Activated T-cell treated with anti-CD3 and anti-CD28 coated beads, Interleukin-2, amount 50 U/mL, for 72 hours (primary cell): Measurements from ENCODE around the gene IL34. TPM values are rescaled to one million over a fixed set of nuclear protein-coding genes. Genes with fewer than 3 reads are reported as not detected.
"Not testable (repeated sequence)": the region's sequence is repeated elsewhere in the genome, so short reads cannot be mapped to it uniquely, and the experiment has no call there.

Experiments
- ATAC-seq, 2 donors: fragments of 150-1000 bp; cut with Tn5 transposase; replicated peaks in 1 of 2; 2 replicates each; pipeline ENCODE4 v1.10.0; 2021; ENCODE audit warnings: moderate library complexity in 2 of 2, mild to moderate bottlenecking in 1 of 2
- DNase-seq, 2 donors: peaks; one replicate each; pipeline ENCODE4 v3.0.0; 2021 to 2022; ENCODE audit warnings: mixed read lengths in 1 of 2
- H3K27ac Mint-ChIP-seq: one replicate; pipeline ENCODE4 v1.8.0; 2022; ENCODE audit warnings: mild to moderate bottlenecking, moderate library complexity, mixed read lengths
- H3K27me3 Mint-ChIP-seq: one replicate; pipeline ENCODE4 v1.8.0; 2022; ENCODE audit warnings: low read depth, mixed read lengths
- H3K36me3 Mint-ChIP-seq, 2 donors: one replicate each; pipeline ENCODE4 v1.8.0; 2022; ENCODE audit warnings: mixed read lengths in 2 of 2, mild to moderate bottlenecking in 1 of 2; ENCODE audit not compliant: insufficient read depth in 2 of 2
- H3K4me1 Mint-ChIP-seq: one replicate; pipeline ENCODE4 v1.8.0; 2022; ENCODE audit warnings: low read depth, mixed read lengths
- H3K4me3 Mint-ChIP-seq, 2 donors: one replicate each; pipeline ENCODE4 v1.8.0; 2022; ENCODE audit warnings: mild to moderate bottlenecking in 2 of 2, mixed read lengths in 2 of 2, moderate library complexity in 2 of 2
- H3K9me3 Mint-ChIP-seq, 2 donors: one replicate each; pipeline ENCODE4 v1.8.0; 2022; ENCODE audit warnings: mixed read lengths in 2 of 2
- total RNA-seq, 2 donors: library from RNA; stranded (reverse); gene quantifications; one replicate each; pipeline ENCODE4 v1.2.3, GENCODE V29; 2022

The IL34 gene
- total RNA-seq, 2 donors from 2014 or later: 0.35 to 0.36 TPM

DNA sequence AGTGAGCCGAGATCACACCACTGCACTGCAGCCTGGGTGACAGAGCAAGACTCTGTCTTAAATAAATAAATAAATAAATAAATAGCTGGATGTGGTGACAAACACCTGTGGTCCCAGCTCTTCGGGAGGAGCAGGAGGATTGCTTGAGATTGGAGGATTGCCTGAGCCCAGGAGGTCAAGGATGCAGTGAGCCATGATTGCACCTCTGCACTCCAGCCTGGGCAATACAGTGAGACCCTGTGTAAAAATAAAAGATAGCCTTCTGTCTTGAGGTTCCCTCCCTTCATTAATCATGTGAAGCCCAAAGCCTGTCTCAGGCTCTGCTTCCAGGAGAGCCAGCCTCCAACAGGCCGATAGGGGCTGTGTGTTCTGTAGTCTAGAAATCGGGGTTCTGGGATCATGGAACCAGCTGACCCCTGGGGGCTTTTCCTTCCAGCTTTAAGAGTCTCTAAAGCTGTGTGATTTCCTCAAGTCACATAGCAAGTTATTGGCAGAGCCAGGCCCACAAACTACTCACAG is 34.5 kb upstream of the IL34 start:
- Mint-ChIP-seq H3K27ac (no peak overlapping the region), H3K4me3 (no peak overlapping the region), H3K9me3 (no peaks in the 10 kb centered on the region), H3K4me1 (no peaks in the 10 kb centered on the region), H3K36me3 (no peaks in the 10 kb centered on the region), H3K27me3 (no peaks in the 10 kb centered on the region)
- DNase-seq: no peak
- ATAC-seq: no peak

GRCh38 chr16:70612931-70613330 is 33.4 kb upstream of the IL34 start:
- no peaks in the 10 kb centered on the region for H3K27me3 Mint-ChIP-seq
- H3K36me3 Mint-ChIP-seq: no peaks in the 10 kb centered on the region
- no peak overlapping the region for H3K4me3 Mint-ChIP-seq
- DNase-seq (no peak), ATAC-seq (no peak)
- no peak overlapping the region for H3K27ac Mint-ChIP-seq
- H3K9me3 Mint-ChIP-seq: no peaks in the 10 kb centered on the region
- H3K4me1 Mint-ChIP-seq: no peaks in the 10 kb centered on the region

- H3K9me3 Mint-ChIP-seq: no peaks in the 10 kb centered on the region
Observed at GRCh38 chr16:70614208-70614951, 32.0 kb upstream of the IL34 start.

GRCh38 chr16:70615945-70616344 is 30.4 kb upstream of the IL34 start:
- no peak overlapping the region for H3K27ac Mint-ChIP-seq
- no peaks in the 10 kb centered on the region for H3K27me3 Mint-ChIP-seq
- H3K4me3 Mint-ChIP-seq: no peak overlapping the region
- H3K4me1 Mint-ChIP-seq: no peaks in the 10 kb centered on the region
- H3K36me3 Mint-ChIP-seq: no peaks in the 10 kb centered on the region
- DNase-seq (no peak), ATAC-seq (no peak)
- H3K9me3 Mint-ChIP-seq: no peaks in the 10 kb centered on the region

More at GRCh38 chr16:70614208-70614951, 32.0 kb upstream of the IL34 start:
- Mint-ChIP-seq H3K36me3 (no peaks in the 10 kb centered on the region), H3K4me1 (no peaks in the 10 kb centered on the region), H3K27me3 (no peaks in the 10 kb centered on the region), H3K4me3 (no peak overlapping the region), H3K27ac (no peak overlapping the region)
- DNase-seq (no peak), ATAC-seq (no peak)

- ATAC-seq, H3K4me3 Mint-ChIP-seq, H3K36me3 Mint-ChIP-seq, H3K27me3 Mint-ChIP-seq, H3K9me3 Mint-ChIP-seq, DNase-seq, H3K4me1 Mint-ChIP-seq: not testable (repeated sequence)
- peak overlapping the region; percentile 47 for H3K27ac Mint-ChIP-seq
Observed at GRCh38 chr16:70621864-70622263, 24.5 kb upstream of the IL34 start.

DNA sequence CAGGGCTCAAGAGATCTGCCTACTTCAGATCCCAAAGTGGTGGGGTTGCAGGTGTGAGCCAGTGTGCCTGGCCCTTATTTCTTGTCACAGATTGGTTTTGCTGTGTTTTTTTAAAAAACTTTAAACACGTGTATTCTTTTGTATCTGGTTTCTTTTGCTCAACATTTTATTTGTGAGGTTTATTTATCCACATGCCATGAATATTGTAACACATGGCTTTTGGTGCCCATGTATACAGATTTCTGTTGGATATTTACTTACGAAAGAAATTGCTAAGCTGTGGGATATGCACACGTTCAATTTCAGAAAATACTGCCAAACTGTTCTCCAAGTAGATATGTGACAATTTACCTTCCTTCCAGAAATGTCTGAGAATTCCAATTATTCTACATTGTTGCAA is 18.7 kb upstream of the IL34 start:
- Mint-ChIP-seq H3K27ac (no peak overlapping the region), H3K4me3 (no peak overlapping the region), H3K36me3 (no peaks in the 10 kb centered on the region), H3K4me1 (no peaks in the 10 kb centered on the region), H3K27me3 (no peaks in the 10 kb centered on the region), H3K9me3 (peaks cover 3 to 4% of the 10 kb centered on the region in 2 donors)
- ATAC-seq (no peak), DNase-seq (no peak)

DNA sequence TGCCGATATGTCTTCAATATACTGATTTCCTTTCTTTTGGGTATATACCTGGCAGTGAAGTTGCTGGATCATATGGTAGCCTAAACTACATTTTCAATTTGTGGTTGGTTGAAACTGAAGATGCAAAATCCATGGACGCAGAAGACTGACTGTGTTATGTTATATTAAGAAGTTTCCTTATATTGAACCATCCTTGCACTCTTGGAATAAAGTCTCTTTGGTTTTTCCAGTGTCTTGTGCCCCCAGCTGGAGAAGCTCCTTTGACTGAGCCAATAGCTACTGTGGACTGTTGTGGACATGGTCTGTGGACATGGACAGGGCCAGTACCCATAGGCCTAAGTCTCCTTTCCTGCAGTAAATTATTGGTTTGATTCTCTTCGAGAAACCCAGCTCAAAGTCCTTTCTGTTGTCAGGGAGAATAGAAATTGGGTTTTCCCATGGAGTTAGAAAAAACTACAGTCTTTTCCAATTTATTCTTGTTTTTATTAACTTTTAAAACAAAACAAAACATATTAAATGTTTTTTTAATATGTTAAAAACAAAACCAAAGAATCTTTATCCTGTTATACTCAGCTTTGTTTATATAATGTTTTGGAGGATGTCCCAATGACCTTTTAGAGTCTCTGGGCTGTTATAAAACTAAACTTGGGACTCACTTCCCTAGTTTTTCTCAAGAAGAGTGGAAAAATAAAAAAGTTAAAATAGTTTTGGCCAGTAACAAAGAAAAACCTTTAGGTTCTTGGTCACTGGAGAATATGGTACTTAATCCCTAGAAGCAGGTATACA is 15.2 kb upstream of the IL34 start:
- no peak for DNase-seq
- H3K27me3 Mint-ChIP-seq: no peaks in the 10 kb centered on the region
- H3K4me1 Mint-ChIP-seq: no peaks in the 10 kb centered on the region
- no peak overlapping the region for H3K27ac Mint-ChIP-seq
- ATAC-seq: no peak
- no peak overlapping the region for H3K4me3 Mint-ChIP-seq
- H3K9me3 Mint-ChIP-seq: peaks cover 3 to 4% of the 10 kb centered on the region in 2 donors
- H3K36me3 Mint-ChIP-seq: no peaks in the 10 kb centered on the region

DNA sequence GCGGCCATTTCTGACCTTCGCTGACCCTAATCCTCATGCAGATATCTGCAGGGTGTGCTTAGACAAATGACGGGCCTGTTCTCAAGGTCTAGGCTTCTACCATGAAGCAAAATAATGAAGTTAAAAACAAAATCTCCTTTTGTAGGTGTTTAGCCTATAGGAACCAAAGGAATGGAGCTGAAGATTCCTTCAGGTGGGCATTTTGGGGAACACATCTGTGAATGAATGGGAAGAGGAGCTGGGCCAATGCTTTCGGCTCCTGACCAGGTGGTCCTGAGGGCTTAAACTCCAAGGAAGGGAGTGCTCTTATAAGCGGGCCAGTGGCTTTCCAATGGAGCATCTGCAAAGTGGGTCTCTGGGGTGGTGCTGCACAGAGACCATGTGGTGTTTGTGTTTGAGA is 14.1 kb upstream of the IL34 start:
- Mint-ChIP-seq H3K4me3 (no peak overlapping the region), H3K27ac (no peak overlapping the region), H3K4me1 (no peaks in the 10 kb centered on the region), H3K36me3 (no peaks in the 10 kb centered on the region), H3K27me3 (no peaks in the 10 kb centered on the region), H3K9me3 (peaks cover 3 to 4% of the 10 kb centered on the region in 2 donors)
- DNase-seq (no peak), ATAC-seq (no peak)

DNA sequence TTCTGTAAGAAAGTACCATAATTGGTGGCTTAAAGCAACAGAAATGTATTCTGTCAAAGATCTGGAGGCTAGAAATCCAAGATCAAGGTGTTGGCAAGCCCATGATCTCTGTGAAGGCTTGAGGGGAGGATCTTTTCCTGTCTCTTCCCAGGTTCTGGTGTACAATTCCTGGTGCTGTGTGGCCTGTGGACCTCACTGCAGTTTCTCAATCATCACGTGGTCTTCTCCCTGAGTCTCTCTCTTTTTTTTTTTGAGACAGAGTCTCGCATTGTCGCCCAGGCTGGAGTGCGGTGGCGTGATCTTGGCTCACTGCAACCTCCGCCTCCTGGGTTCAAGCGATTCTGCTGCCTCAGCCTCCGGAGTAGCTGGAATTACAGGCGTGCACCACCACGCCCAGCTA is 12.7 kb upstream of the IL34 start:
- not testable (repeated sequence) for ATAC-seq, H3K27ac Mint-ChIP-seq, H3K9me3 Mint-ChIP-seq, DNase-seq, H3K27me3 Mint-ChIP-seq, H3K4me1 Mint-ChIP-seq, H3K36me3 Mint-ChIP-seq, H3K4me3 Mint-ChIP-seq

DNA sequence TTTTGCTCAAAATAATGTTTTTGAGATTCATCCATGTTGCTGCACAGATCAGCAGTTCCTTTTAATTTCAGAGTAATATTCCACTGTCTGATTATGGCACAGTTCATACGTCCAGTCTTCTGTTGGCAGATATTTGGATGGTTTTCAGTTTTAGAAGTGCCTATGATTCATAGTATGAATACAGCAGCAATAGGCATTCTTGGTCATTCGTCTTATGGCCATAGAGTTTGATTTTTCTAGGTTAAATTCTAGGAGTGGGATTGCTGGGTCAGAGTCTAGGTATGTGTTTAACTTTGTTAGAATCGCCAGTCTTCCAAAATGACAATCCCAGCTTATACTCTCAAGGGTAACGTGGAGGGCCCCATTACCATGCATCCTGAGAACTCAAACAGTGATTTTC is 11.5 kb upstream of the IL34 start:
- no peak overlapping the region for H3K27ac Mint-ChIP-seq
- no peak for DNase-seq
- no peak overlapping the region for H3K4me3 Mint-ChIP-seq
- no peaks in the 10 kb centered on the region for H3K27me3 Mint-ChIP-seq
- H3K36me3 Mint-ChIP-seq: no peaks in the 10 kb centered on the region
- H3K4me1 Mint-ChIP-seq: no peaks in the 10 kb centered on the region
- peaks cover 3 to 4% of the 10 kb centered on the region in 2 donors for H3K9me3 Mint-ChIP-seq
- no peak for ATAC-seq

GRCh38 chr16:70635336-70636016 is 10.9 kb upstream of the IL34 start:
- DNase-seq (no peak), ATAC-seq (no peak)
- H3K4me3 Mint-ChIP-seq: no peak overlapping the region
- peaks cover 3 to 4% of the 10 kb centered on the region in 2 donors for H3K9me3 Mint-ChIP-seq
- no peaks in the 10 kb centered on the region for H3K36me3 Mint-ChIP-seq
- H3K27ac Mint-ChIP-seq: no peak overlapping the region
- H3K27me3 Mint-ChIP-seq: no peaks in the 10 kb centered on the region
- H3K4me1 Mint-ChIP-seq: no peaks in the 10 kb centered on the region

GRCh38 chr16:70638814-70639792 is 7.3 kb upstream of the IL34 start:
- no peak overlapping the region for H3K27ac Mint-ChIP-seq
- no peaks in the 10 kb centered on the region for H3K27me3 Mint-ChIP-seq
- no peak for ATAC-seq
- DNase-seq: no peak
- no peak overlapping the region for H3K4me3 Mint-ChIP-seq
- no peaks in the 10 kb centered on the region for H3K9me3 Mint-ChIP-seq
- no peaks in the 10 kb centered on the region for H3K36me3 Mint-ChIP-seq
- no peaks in the 10 kb centered on the region for H3K4me1 Mint-ChIP-seq
